Glutamatergic neuron (in vitro differentiated cells): ENCODE measurements around the gene GNAZ. TPM values are rescaled to one million over a fixed set of nuclear protein-coding genes. Genes with fewer than 3 reads are reported as not detected.

Source experiments
- DNase-seq: peaks from one replicate; pipeline ENCODE4 v3.0.0; 2022
- H3K27ac Mint-ChIP-seq: one replicate; pipeline ENCODE4 v1.8.0; 2020; ENCODE audit warnings: mild to moderate bottlenecking, mixed read lengths, inconsistent platforms; ENCODE audit not compliant: unreplicated experiment
- H3K27me3 Mint-ChIP-seq: one replicate; pipeline ENCODE4 v1.8.0; 2020; ENCODE audit warnings: mild to moderate bottlenecking, moderate library complexity, mixed read lengths, inconsistent platforms; ENCODE audit not compliant: unreplicated experiment
- H3K36me3 Mint-ChIP-seq: one replicate; pipeline ENCODE4 v1.8.0; 2020; ENCODE audit warnings: mild to moderate bottlenecking, mixed read lengths, inconsistent platforms; ENCODE audit not compliant: unreplicated experiment
- H3K4me1 Mint-ChIP-seq: one replicate; pipeline ENCODE4 v1.8.0; 2020; ENCODE audit warnings: mild to moderate bottlenecking, low read depth, mixed read lengths, inconsistent platforms; ENCODE audit not compliant: unreplicated experiment
- H3K4me3 Mint-ChIP-seq: one replicate; pipeline ENCODE4 v1.8.0; 2020; ENCODE audit warnings: mild to moderate bottlenecking, mixed read lengths, inconsistent platforms; ENCODE audit not compliant: unreplicated experiment
- H3K9me3 Mint-ChIP-seq: one replicate; pipeline ENCODE4 v1.8.0; 2020; ENCODE audit warnings: mild to moderate bottlenecking, moderate library complexity, mixed read lengths, inconsistent platforms; ENCODE audit not compliant: unreplicated experiment
- CTCF ChIP-seq: fragments of 200-600 bp; sonication (generic); IDR thresholded peaks from one replicate; pipeline ENCODE4 v1.5.0; 2021; ENCODE audit not compliant: partially characterized antibody, unreplicated experiment
- total RNA-seq: library from RNA; stranded (reverse); fragmentation: NEBNext Ultra II Directional; extraction: Animal tissue kit (Norgen Biotek cat#: 25700); gene quantifications from one replicate; pipeline ENCODE4 v1.2.1, GENCODE V29; 2021; ENCODE audit not compliant: unreplicated experiment

The GNAZ gene
- total RNA-seq, 1 donor from 2014 or later = 82.5 TPM

- Mint-ChIP-seq H3K9me3 (peaks cover 9% of the 10 kb centered on the region), H3K4me3 (no peak overlapping the region), H3K36me3 (peaks cover 4% of the 10 kb centered on the region), H3K27ac (no peak overlapping the region), H3K4me1 (peaks cover 8% of the 10 kb centered on the region), H3K27me3 (peaks cover 7% of the 10 kb centered on the region)
- TF ChIP-seq CTCF = no peak
- DNase-seq = no peak
These were observed 84.1 kb downstream of the GNAZ start for GRCh38 chr22:23154461-23154860.

- H3K36me3 Mint-ChIP-seq = peaks cover 4% of the 10 kb centered on the region
- peaks cover 4% of the 10 kb centered on the region for H3K27me3 Mint-ChIP-seq
- H3K4me3 Mint-ChIP-seq = no peak overlapping the region
- H3K27ac Mint-ChIP-seq = no peak overlapping the region
- peaks cover 2% of the 10 kb centered on the region for H3K4me1 Mint-ChIP-seq
- no peak for DNase-seq
- no peak for TF ChIP-seq CTCF
- peaks cover 7% of the 10 kb centered on the region for H3K9me3 Mint-ChIP-seq
These were observed 84.8 kb downstream of the GNAZ start for GRCh38 chr22:23155143-23155542.

GRCh38 chr22:23155831-23156230 lies 85.5 kb downstream of the GNAZ start:
- Mint-ChIP-seq H3K9me3 (peaks cover 7% of the 10 kb centered on the region), H3K4me1 (peaks cover 2% of the 10 kb centered on the region), H3K4me3 (no peak overlapping the region), H3K36me3 (peaks cover 4% of the 10 kb centered on the region), H3K27ac (no peak overlapping the region), H3K27me3 (peaks cover 4% of the 10 kb centered on the region)
- no peak for DNase-seq
- no peak for TF ChIP-seq CTCF

GRCh38 chr22:23156286-23156685 lies 86.0 kb downstream of the GNAZ start:
- Mint-ChIP-seq H3K4me3 (no peak overlapping the region), H3K4me1 (peaks cover 2% of the 10 kb centered on the region), H3K36me3 (peaks cover 4% of the 10 kb centered on the region), H3K27ac (no peak overlapping the region), H3K9me3 (peaks cover 7% of the 10 kb centered on the region), H3K27me3 (peaks cover 4% of the 10 kb centered on the region)
- TF ChIP-seq CTCF = no peak
- DNase-seq = no peak

GRCh38 chr22:23157560-23158515 lies 87.5 kb downstream of the GNAZ start:
- no peak for DNase-seq
- Mint-ChIP-seq H3K27ac (no peak overlapping the region), H3K36me3 (peaks cover 4% of the 10 kb centered on the region), H3K27me3 (peaks cover 5% of the 10 kb centered on the region), H3K9me3 (peaks cover 9% of the 10 kb centered on the region), H3K4me1 (peaks cover 2% of the 10 kb centered on the region), H3K4me3 (no peak overlapping the region)
- no peak for TF ChIP-seq CTCF
